ENCODE measurements around the gene AGBL1. TPM values are rescaled to one million over a fixed set of nuclear protein-coding genes. Genes with fewer than 3 reads are reported as not detected.

Gene AGBL1
- total RNA-seq, 1 experiment from 2014 or later: not detected

- H3K23me2 ChIP-seq (ENCODE audit: insufficient read length, low read depth, low read length, poor library complexity, severe bottlenecking): no peaks in the 10 kb centered on the region
- H3K79me1 ChIP-seq (ENCODE audit: insufficient read depth, low read depth, low read length, poor library complexity, severe bottlenecking): no peaks in the 10 kb centered on the region
- H4K8ac ChIP-seq (replicated peaks; ENCODE audit: insufficient read length, low read depth, low read length): no peak overlapping the region
- no peaks in the 10 kb centered on the region for H3K27me3 ChIP-seq (ENCODE audit: insufficient read depth, low read length)
- H3K9me3 ChIP-seq (ENCODE audit: control insufficient read depth, low read depth, low read length): no peaks in the 10 kb centered on the region
- H4K20me1 ChIP-seq (ENCODE audit: control insufficient read depth, insufficient read depth, insufficient read length): no peaks in the 10 kb centered on the region
- no peak overlapping the region for H3K27ac ChIP-seq (ENCODE audit: insufficient read length, low read depth, low read length)
- H3K14ac ChIP-seq (ENCODE audit: insufficient read depth, low read length): no peak overlapping the region
- H2BK120ac ChIP-seq (ENCODE audit: low read depth, low read length, poor library complexity, severe bottlenecking): no peak overlapping the region
- no peak overlapping the region for H2BK5ac ChIP-seq (ENCODE audit: insufficient read length, low read length)
- no peak overlapping the region for H2AFZ ChIP-seq (ENCODE audit: low read length)
- H2AK5ac ChIP-seq (ENCODE audit: insufficient read length, low read length): no peak overlapping the region
- H3K18ac ChIP-seq (ENCODE audit: insufficient read length, low read depth, low read length): no peak overlapping the region
- no peaks in the 10 kb centered on the region for H3K9me3 Mint-ChIP-seq
- H3K4ac ChIP-seq (ENCODE audit: low read depth, low read length): no peak overlapping the region
- H4K5ac ChIP-seq (ENCODE audit: insufficient read length, low read depth, low read length): no peak overlapping the region
- no peaks in the 10 kb centered on the region for H3K27me3 Mint-ChIP-seq (ENCODE audit: low read depth)
- no peak overlapping the region for H3K9ac ChIP-seq (ENCODE audit: extremely low read depth, insufficient read length, low read length)
- no peaks in the 10 kb centered on the region for H3K79me2 ChIP-seq (ENCODE audit: insufficient read depth, low read length)
- DNase-seq: no peak
- H3K4me2 ChIP-seq (ENCODE audit: insufficient read depth, insufficient read length, low read length): no peak overlapping the region
- H2BK20ac ChIP-seq (ENCODE audit: low read depth, low read length, poor library complexity, severe bottlenecking): no peak overlapping the region
- H3T11ph ChIP-seq (ENCODE audit: low read length): no peak overlapping the region
- H3K27ac Mint-ChIP-seq: no peak overlapping the region; a peak in 1 of 7 replicates
- WGBS (ENCODE audit: extremely low coverage, insufficient read length, low lambda C conversion rate): no CpG with 5 or more reads among the region's 1 CpG
- H4K91ac ChIP-seq (ENCODE audit: insufficient read length, low read depth, low read length): no peak overlapping the region
- H3K4me1 ChIP-seq (ENCODE audit: insufficient read depth, low read length): peaks cover 2% of the 10 kb centered on the region; the same call in 1 of the 2 replicates
- H3K4me3 Mint-ChIP-seq: no peak overlapping the region
- H3K56ac ChIP-seq (ENCODE audit: insufficient read length, low read depth, low read length): no peak overlapping the region
- H3K4me1 Mint-ChIP-seq: peaks cover 18 to 19% of the 10 kb centered on the region in 2 experiments
- TF ChIP-seq, protein P1, sequence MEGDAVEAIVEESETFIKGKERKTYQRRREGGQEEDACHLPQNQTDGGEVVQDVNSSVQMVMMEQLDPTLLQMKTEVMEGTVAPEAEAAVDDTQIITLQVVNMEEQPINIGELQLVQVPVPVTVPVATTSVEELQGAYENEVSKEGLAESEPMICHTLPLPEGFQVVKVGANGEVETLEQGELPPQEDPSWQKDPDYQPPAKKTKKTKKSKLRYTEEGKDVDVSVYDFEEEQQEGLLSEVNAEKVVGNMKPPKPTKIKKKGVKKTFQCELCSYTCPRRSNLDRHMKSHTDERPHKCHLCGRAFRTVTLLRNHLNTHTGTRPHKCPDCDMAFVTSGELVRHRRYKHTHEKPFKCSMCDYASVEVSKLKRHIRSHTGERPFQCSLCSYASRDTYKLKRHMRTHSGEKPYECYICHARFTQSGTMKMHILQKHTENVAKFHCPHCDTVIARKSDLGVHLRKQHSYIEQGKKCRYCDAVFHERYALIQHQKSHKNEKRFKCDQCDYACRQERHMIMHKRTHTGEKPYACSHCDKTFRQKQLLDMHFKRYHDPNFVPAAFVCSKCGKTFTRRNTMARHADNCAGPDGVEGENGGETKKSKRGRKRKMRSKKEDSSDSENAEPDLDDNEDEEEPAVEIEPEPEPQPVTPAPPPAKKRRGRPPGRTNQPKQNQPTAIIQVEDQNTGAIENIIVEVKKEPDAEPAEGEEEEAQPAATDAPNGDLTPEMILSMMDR (conservative IDR thresholded peaks at IDR 0.05): no peak
- H3K23ac ChIP-seq (ENCODE audit: insufficient read length, low read depth, low read length): no peak overlapping the region
- H3K36me3 Mint-ChIP-seq (ENCODE audit: insufficient read depth in 1 of 3, low read depth in 3 of 3): no peaks in the 10 kb centered on the region; a peak in 1 of 7 replicates
- no peak overlapping the region for H2BK15ac ChIP-seq (ENCODE audit: low read depth, low read length)
- H2BK12ac ChIP-seq (ENCODE audit: insufficient read length, low read depth, low read length): no peak overlapping the region
These were observed 6.4 kb upstream of the AGBL1 start for GRCh38 chr15:86073281-86073680.

Data from H9 (cell line).